SH-SY5Y (cell line): ENCODE results near the gene LAMC3.

Experiments used
- GATA2 ChIP-seq: IDR thresholded peaks from 2 replicates; pipeline ENCODE4 v1.6.1; 2011; ENCODE audit warnings: mild to moderate bottlenecking, low read depth, low read length
- GATA3 ChIP-seq: IDR thresholded peaks from 2 replicates; pipeline ENCODE4 v1.6.1; 2011; ENCODE audit warnings: low read depth, mild to moderate bottlenecking, low read length, moderate library complexity

GRCh38 chr9:130989391-130989790 is 19.6 kb upstream of the LAMC3 start:
- TF ChIP-seq GATA2, result no peak
- TF ChIP-seq GATA3, result no peak
